Astrocyte of the spinal cord (primary cell): Measurements from ENCODE around the gene ABRAXAS1.
"Not testable (repeated sequence)": the region's sequence is repeated elsewhere in the genome, so short reads cannot be mapped to it uniquely, and the experiment has no call there.

ENCODE experiments used
- DNase-seq: peaks from one replicate; pipeline ENCODE4 v3.0.0; 2011; ENCODE audit warnings: low read depth, low spot score
- H3K4me3 ChIP-seq: 2 replicates; pipeline ENCODE4 v1.5.1; 2011; ENCODE audit warnings: low read depth, mild to moderate bottlenecking, low read length, moderate library complexity
- CTCF ChIP-seq: IDR thresholded peaks from 2 replicates; pipeline ENCODE4 v1.5.1; 2012; ENCODE audit warnings: low read depth, mild to moderate bottlenecking, low read length, inconsistent platforms
- in situ Hi-C: cut with HindIII; loops from 2 replicates; pipeline ENCODE4 v1.10.0; 2017; ENCODE audit warnings: low sequenced_read_pairs

The ABRAXAS1 gene

GRCh38 chr4:83504996-83505395 lies 20.1 kb upstream of the ABRAXAS1 start:
- TF ChIP-seq CTCF: no peak
- no peak overlapping the region for H3K4me3 ChIP-seq
- in situ Hi-C loops: no loop called here
- DNase-seq: no peak

GRCh38 chr4:83504503-83504902 lies 19.6 kb upstream of the ABRAXAS1 start:
- in situ Hi-C loops: no loop called here
- DNase-seq: no peak
- no peak for TF ChIP-seq CTCF
- H3K4me3 ChIP-seq: no peak overlapping the region

GRCh38 chr4:83503974-83504373 lies 19.1 kb upstream of the ABRAXAS1 start:
- no peak for TF ChIP-seq CTCF
- no peak for DNase-seq
- no peak overlapping the region for H3K4me3 ChIP-seq
- in situ Hi-C loops: no loop called here

GRCh38 chr4:83501671-83502070 lies 16.8 kb upstream of the ABRAXAS1 start:
- DNase-seq, in situ Hi-C loops, H3K4me3 ChIP-seq: not testable (repeated sequence)

GRCh38 chr4:83498187-83498586 lies 13.3 kb upstream of the ABRAXAS1 start:
- no peak overlapping the region for H3K4me3 ChIP-seq
- no peak for TF ChIP-seq CTCF
- DNase-seq: no peak
- in situ Hi-C loops: no loop called here

GRCh38 chr4:83496085-83496917 lies 11.4 kb upstream of the ABRAXAS1 start:
- in situ Hi-C loops, H3K4me3 ChIP-seq, DNase-seq: not testable (repeated sequence)

GRCh38 chr4:83490876-83491450 lies 6.1 kb upstream of the ABRAXAS1 start:
- peak; percentile 41 for DNase-seq
- in situ Hi-C loops: no loop called here
- no peak overlapping the region for H3K4me3 ChIP-seq
- TF ChIP-seq CTCF: peak; percentile 91
